Activated naive CD8-positive, alpha-beta T cell treated with anti-CD3 and anti-CD28 coated beads, Interleukin-2, amount 10 ng/mL, durations not matched to agents 7 days and 5 days (primary cell): ENCODE data around the gene NHLRC1. TPM values are rescaled to one million over a fixed set of nuclear protein-coding genes. Genes with fewer than 3 reads are reported as not detected.
"Not testable (repeated sequence)": the region's sequence is repeated elsewhere in the genome, so short reads cannot be mapped to it uniquely, and the experiment has no call there.

ENCODE experiments used
- ATAC-seq: fragments of 150-1000 bp; cut with Tn5 transposase; one replicate; pipeline ENCODE4 v1.10.0; 2021; ENCODE audit warnings: low read depth, moderate library complexity
- POLR2A ChIA-PET: fragments of 350-600 bp; sonication (Branson Sonifier 250); formaldehyde crosslinking; loops from one replicate; lab custom pipeline; 2021; ENCODE audit warnings: antibody characterized with exemption; lab: Charles Lee
- DNase-seq: peaks from one replicate; pipeline ENCODE4 v3.0.0; 2021
- H3K27ac Mint-ChIP-seq: one replicate; pipeline ENCODE4 v1.8.0; 2022; ENCODE audit warnings: mild to moderate bottlenecking, mixed read lengths
- H3K27me3 Mint-ChIP-seq: one replicate; pipeline ENCODE4 v1.8.0; 2022; ENCODE audit warnings: mild to moderate bottlenecking, moderate library complexity, mixed read lengths
- H3K36me3 Mint-ChIP-seq: one replicate; pipeline ENCODE4 v1.8.0; 2021; ENCODE audit warnings: mild to moderate bottlenecking, mixed read lengths
- H3K4me1 Mint-ChIP-seq: one replicate; pipeline ENCODE4 v1.8.0; 2021; ENCODE audit warnings: mixed read lengths
- H3K4me3 Mint-ChIP-seq: one replicate; pipeline ENCODE4 v1.8.0; 2022; ENCODE audit warnings: mild to moderate bottlenecking, moderate library complexity, mixed read lengths
- H3K9me3 Mint-ChIP-seq: one replicate; pipeline ENCODE4 v1.8.0; 2021; ENCODE audit warnings: mixed read lengths
- total RNA-seq, 2 experiments: library from RNA; stranded (reverse); gene quantifications; one replicate each; pipeline ENCODE4 v1.2.3, GENCODE V29; 2021

Gene NHLRC1
- total RNA-seq, 2 experiments from 2014 or later, result 0.64 to 0.99 TPM

GRCh38 chr6:18151801-18152200 is 29.3 kb upstream of the NHLRC1 start:
- DNase-seq (no peak), ATAC-seq (no peak)
- Mint-ChIP-seq H3K27ac (no peak overlapping the region), H3K4me3 (no peak overlapping the region), H3K27me3 (no peaks in the 10 kb centered on the region), H3K9me3 (no peaks in the 10 kb centered on the region), H3K36me3 (peaks cover 10% of the 10 kb centered on the region), H3K4me1 (peaks cover 16% of the 10 kb centered on the region)
- POLR2A ChIA-PET, result interaction anchor here (0.6 kb wide), 1 partner anchor 32 kb away, joined by 3 read pairs; no protein-coding TSS in a partner anchor

DNA sequence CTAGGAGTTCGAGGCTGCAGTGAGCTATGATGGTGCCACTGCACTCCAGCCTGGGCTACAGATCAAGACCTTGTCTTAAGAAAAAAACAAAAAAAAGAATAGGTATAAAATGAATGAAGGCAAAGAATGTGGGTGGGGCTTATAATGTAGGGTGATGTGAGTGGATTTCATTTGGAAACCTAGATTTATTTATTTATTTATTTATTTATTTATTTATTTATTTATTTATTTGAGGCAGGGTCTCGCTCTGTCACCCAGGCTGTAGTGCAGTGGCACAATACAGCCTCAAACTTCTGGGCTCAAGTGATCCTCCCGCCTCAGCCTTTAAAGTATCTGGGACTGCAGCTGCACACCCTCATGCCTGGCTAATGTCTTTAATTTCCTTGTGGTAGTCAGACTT is 28.9 kb upstream of the NHLRC1 start:
- POLR2A ChIA-PET, H3K27ac Mint-ChIP-seq, H3K9me3 Mint-ChIP-seq, ATAC-seq, DNase-seq, H3K27me3 Mint-ChIP-seq, H3K4me3 Mint-ChIP-seq: not testable (repeated sequence)
- Mint-ChIP-seq H3K4me1 (peaks cover 15% of the 10 kb centered on the region), H3K36me3 (peaks cover 10% of the 10 kb centered on the region)

DNA sequence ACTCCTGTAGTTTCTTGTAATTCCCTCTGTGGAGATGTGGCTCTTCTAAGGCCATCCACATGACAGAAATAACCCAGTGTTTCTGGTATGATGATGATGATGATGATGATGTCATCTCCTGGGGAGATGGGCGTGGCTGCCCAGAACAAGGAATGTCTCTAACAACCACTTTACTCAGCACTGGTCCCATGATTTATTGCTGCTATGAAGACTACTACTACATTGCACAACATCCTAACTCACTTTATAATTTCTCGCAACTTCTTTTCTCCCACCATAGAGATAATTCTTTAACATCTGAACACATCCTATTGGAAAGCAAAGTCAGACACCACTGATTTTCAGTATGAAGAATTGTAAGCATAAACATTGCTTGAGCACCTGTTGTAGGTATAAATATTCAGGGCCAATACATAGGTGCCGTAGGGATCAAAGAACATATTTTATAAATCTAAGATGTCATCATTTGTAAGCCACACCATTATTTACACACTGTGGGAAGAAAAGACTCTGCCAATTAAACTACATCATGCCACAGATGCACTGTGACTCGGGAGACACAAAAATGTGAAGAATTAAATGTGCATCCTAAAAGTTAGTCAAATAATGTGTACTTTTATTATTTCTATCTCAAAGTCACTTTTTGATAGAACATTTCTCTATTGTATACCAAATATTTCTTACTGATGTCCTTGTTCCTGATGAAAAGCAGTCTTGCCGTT is 26.0 kb upstream of the NHLRC1 start:
- H3K9me3 Mint-ChIP-seq, result no peaks in the 10 kb centered on the region
- H3K27ac Mint-ChIP-seq, result no peak overlapping the region
- no peaks in the 10 kb centered on the region for H3K27me3 Mint-ChIP-seq
- POLR2A ChIA-PET, result no interaction called here
- peaks cover 9% of the 10 kb centered on the region for H3K36me3 Mint-ChIP-seq
- DNase-seq (no peak), ATAC-seq (no peak)
- H3K4me1 Mint-ChIP-seq, result peaks cover 8% of the 10 kb centered on the region
- no peak overlapping the region for H3K4me3 Mint-ChIP-seq

DNA sequence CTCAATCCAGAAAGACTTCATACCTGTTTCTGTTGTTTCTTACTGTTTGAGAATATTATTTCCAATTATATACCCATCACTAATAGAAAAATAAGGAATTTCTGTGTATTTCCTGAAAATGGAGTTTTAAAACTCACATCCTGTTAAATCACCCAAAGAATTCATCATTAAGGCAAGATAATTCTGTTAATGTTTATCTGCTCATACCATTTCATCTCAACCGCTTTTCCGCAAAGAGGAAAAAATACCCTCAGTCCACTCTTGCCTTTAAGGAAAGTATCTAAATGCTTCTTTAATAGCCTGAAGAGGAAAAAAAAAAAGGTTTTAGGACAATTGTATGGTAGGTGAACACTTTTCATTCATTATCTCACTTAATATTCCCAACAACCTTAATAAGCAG is 25.1 kb upstream of the NHLRC1 start:
- peaks cover 14% of the 10 kb centered on the region for H3K36me3 Mint-ChIP-seq
- H3K4me3 Mint-ChIP-seq, result no peak overlapping the region
- DNase-seq, result no peak
- POLR2A ChIA-PET, result no interaction called here
- no peak for ATAC-seq
- peaks cover 2% of the 10 kb centered on the region for H3K4me1 Mint-ChIP-seq
- H3K9me3 Mint-ChIP-seq, result no peaks in the 10 kb centered on the region
- H3K27me3 Mint-ChIP-seq, result no peaks in the 10 kb centered on the region
- no peak overlapping the region for H3K27ac Mint-ChIP-seq

DNA sequence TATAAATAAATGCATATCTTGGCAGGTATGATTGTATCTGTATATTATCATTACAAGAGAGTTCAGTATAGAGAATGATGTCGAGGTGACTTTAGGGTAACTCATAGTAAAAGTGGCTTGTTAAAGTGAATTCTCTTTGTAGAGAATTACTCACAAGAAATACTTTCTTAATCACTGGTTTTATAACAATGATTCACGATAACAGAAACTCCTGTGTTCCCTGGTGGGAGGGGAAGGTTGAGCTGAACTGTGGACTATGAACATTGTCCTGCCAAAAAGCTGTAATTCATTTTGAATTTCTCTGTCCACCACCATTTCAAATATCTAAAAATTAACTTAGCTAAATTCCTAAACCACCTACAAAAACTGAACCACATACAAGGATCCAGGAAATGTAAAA is 24.7 kb upstream of the NHLRC1 start:
- Mint-ChIP-seq H3K36me3 (peaks cover 15% of the 10 kb centered on the region), H3K4me3 (no peak overlapping the region), H3K27ac (no peak overlapping the region), H3K9me3 (no peaks in the 10 kb centered on the region), H3K27me3 (no peaks in the 10 kb centered on the region), H3K4me1 (no peaks in the 10 kb centered on the region)
- ATAC-seq (no peak), DNase-seq (no peak)
- POLR2A ChIA-PET, result no interaction called here

DNA sequence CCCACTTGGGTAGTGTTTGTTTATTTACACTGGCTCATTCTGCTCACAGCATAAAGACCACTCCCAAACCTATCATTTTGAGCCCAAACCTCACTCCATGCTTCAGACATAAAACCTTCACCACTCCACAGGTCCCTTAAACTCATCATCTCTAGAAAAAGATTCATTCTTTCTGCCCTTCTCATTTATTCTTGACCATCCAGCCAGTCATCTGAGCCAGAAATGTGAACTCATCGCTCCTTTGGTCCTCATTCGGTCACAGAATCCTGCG is 20.0 kb upstream of the NHLRC1 start:
- DNase-seq (no peak), ATAC-seq (no peak)
- POLR2A ChIA-PET, result no interaction called here
- H3K27ac Mint-ChIP-seq, result no peak overlapping the region
- no peaks in the 10 kb centered on the region for H3K9me3 Mint-ChIP-seq
- H3K4me3 Mint-ChIP-seq, result no peak overlapping the region
- H3K27me3 Mint-ChIP-seq, result no peaks in the 10 kb centered on the region
- H3K36me3 Mint-ChIP-seq, result peaks cover 16% of the 10 kb centered on the region
- H3K4me1 Mint-ChIP-seq, result no peaks in the 10 kb centered on the region

DNA sequence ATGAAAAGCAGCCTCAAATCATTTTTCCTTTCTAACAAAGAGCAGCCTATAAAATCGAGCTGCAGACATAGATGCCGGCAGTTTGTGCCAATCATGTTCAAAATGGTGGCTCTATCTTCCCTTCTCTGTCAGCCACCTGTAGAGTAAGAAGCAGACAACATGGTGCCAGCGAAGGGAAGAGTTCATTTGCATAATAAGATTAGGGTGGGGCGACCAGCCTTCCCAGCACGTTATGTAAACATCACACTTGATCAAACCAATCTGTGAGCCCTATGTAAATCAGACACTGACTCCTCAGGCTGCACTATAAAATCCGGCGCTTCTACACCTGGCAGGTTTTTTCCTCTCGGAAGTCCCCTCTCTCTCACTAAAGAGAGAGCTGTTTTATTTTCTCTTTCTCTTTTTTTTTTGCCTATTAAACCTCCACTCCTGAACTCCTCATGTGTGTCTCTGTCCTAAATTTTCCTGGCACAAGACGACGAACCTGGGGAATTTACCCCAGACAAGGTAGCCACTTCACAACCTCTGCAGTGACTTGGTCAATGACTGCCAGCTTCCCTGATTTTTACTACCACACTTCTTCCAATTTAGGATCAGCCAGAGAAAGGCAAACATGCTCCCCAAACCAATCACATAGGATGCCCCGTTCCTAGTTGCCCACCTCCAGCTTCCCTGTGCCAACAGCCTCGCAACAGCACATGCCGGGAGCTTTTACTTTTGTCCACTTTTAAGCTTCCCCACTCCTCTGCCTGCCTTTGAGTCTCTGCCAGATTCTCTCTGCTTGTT is 19.5 kb upstream of the NHLRC1 start:
- Mint-ChIP-seq H3K4me1 (no peaks in the 10 kb centered on the region), H3K4me3 (no peak overlapping the region), H3K9me3 (no peaks in the 10 kb centered on the region), H3K27me3 (no peaks in the 10 kb centered on the region), H3K27ac (no peak overlapping the region), H3K36me3 (peaks cover 19% of the 10 kb centered on the region)
- POLR2A ChIA-PET, result interaction anchor here (0.6 kb wide), 1 partner anchor 314 kb away, joined by 3 read pairs; no protein-coding TSS in a partner anchor
- ATAC-seq, result no peak
- no peak for DNase-seq

GRCh38 chr6:18139935-18140621 is 17.6 kb upstream of the NHLRC1 start:
- DNase-seq, result no peak
- Mint-ChIP-seq H3K36me3 (peaks cover 23% of the 10 kb centered on the region), H3K27me3 (no peaks in the 10 kb centered on the region), H3K27ac (no peak overlapping the region), H3K4me1 (peaks cover 2% of the 10 kb centered on the region), H3K9me3 (no peaks in the 10 kb centered on the region), H3K4me3 (no peak overlapping the region)
- POLR2A ChIA-PET, result no interaction called here
- no peak for ATAC-seq

DNA sequence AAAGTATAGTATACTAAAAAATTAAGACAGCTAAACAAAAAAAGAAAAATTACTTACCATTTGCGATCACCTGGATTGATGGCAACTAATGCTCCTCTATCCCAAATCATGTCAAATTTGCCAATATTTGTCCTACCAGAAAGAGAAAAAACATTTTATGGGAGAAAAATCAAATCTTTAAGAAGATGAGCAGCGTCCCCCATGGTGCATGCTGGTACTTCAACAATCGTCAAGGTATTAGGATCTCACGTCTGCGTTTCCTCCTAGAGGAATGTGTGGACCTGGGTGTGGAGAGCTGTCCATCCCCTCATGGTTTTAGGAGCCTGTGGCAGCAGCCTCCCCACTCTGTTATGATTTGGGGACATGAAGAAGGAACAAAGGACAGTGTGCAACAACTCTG is 16.4 kb upstream of the NHLRC1 start:
- no peak for ATAC-seq
- Mint-ChIP-seq H3K27ac (no peak overlapping the region), H3K36me3 (peaks cover 26% of the 10 kb centered on the region), H3K4me1 (peaks cover 6% of the 10 kb centered on the region), H3K27me3 (no peaks in the 10 kb centered on the region), H3K4me3 (no peak overlapping the region), H3K9me3 (no peaks in the 10 kb centered on the region)
- no peak for DNase-seq
- POLR2A ChIA-PET, result no interaction called here

- POLR2A ChIA-PET, result no interaction called here
- no peak overlapping the region for H3K27ac Mint-ChIP-seq
- no peak overlapping the region for H3K4me3 Mint-ChIP-seq
- ATAC-seq (no peak), DNase-seq (no peak)
- peaks cover 6% of the 10 kb centered on the region for H3K4me1 Mint-ChIP-seq
- H3K9me3 Mint-ChIP-seq, result no peaks in the 10 kb centered on the region
- no peaks in the 10 kb centered on the region for H3K27me3 Mint-ChIP-seq
- H3K36me3 Mint-ChIP-seq, result peaks cover 21% of the 10 kb centered on the region
Observed at GRCh38 chr6:18136260-18136659, 13.8 kb upstream of the NHLRC1 start.

DNA sequence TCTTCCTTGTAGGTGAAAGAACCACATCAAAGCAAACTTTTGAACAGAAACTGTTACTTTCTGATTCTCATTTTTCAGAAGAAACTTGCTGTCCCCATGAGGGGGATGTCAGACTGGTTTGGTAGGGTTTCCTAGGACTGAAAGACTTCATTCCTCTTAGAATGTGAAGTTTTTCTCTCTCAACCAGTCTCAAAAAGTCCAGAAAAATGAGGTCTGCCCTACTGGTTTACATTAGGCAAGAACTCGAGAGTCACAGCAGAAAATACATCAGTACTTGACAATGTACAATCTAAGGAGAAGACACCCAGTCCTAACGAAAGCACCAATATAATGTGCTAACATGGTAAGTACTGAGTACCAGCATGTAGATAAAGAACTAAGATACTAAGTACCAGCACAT is 12.7 kb upstream of the NHLRC1 start:
- Mint-ChIP-seq H3K27me3 (no peaks in the 10 kb centered on the region), H3K27ac (no peak overlapping the region), H3K4me1 (peaks cover 6% of the 10 kb centered on the region), H3K9me3 (no peaks in the 10 kb centered on the region), H3K4me3 (no peak overlapping the region), H3K36me3 (peaks cover 15% of the 10 kb centered on the region)
- DNase-seq, result no peak
- POLR2A ChIA-PET, result no interaction called here
- no peak for ATAC-seq

GRCh38 chr6:18132346-18132745 is 9.9 kb upstream of the NHLRC1 start:
- Mint-ChIP-seq H3K27me3 (no peaks in the 10 kb centered on the region), H3K27ac (no peak overlapping the region), H3K4me3 (no peak overlapping the region), H3K4me1 (peaks cover 6% of the 10 kb centered on the region), H3K9me3 (no peaks in the 10 kb centered on the region), H3K36me3 (peaks cover 11% of the 10 kb centered on the region)
- POLR2A ChIA-PET, result no interaction called here
- DNase-seq (no peak), ATAC-seq (no peak)

- ATAC-seq (no peak), DNase-seq (no peak)
- H3K27me3 Mint-ChIP-seq, result peaks cover 26% of the 10 kb centered on the region
- no peak overlapping the region for H3K27ac Mint-ChIP-seq
- H3K4me1 Mint-ChIP-seq, result peaks cover 4% of the 10 kb centered on the region
- no peaks in the 10 kb centered on the region for H3K9me3 Mint-ChIP-seq
- H3K36me3 Mint-ChIP-seq, result no peaks in the 10 kb centered on the region
- H3K4me3 Mint-ChIP-seq, result no peak overlapping the region
- POLR2A ChIA-PET, result no interaction called here
Observed at GRCh38 chr6:18126121-18126520, 3.6 kb upstream of the NHLRC1 start.
